HS-27A (cell line): ENCODE measurements around the gene DOK7.
"Not testable (repeated sequence)": the region's sequence is repeated elsewhere in the genome, so short reads cannot be mapped to it uniquely, and the experiment has no call there.

Experiments used
- DNase-seq: peaks from one replicate; pipeline ENCODE4 v3.0.0-alpha.2; 2012; ENCODE audit warnings: low read depth, missing footprints

The DOK7 gene

DNA sequence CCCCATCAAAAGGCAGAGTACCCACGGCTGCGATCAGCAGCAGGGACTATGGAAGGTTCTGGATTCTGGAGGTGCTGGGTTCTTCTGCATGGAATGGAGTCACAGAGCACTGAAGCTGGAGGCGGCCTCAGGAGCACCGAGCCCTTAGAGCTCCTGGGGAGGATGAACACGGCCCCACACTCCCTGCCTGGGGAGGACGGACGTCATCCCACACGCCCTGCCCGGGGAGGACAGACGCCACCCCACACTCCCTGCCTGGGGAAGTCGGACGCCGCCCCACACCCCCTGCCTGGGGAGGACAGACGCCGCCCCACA lies 59.2 kb downstream of the DOK7 start:
- no peak for DNase-seq

DNA sequence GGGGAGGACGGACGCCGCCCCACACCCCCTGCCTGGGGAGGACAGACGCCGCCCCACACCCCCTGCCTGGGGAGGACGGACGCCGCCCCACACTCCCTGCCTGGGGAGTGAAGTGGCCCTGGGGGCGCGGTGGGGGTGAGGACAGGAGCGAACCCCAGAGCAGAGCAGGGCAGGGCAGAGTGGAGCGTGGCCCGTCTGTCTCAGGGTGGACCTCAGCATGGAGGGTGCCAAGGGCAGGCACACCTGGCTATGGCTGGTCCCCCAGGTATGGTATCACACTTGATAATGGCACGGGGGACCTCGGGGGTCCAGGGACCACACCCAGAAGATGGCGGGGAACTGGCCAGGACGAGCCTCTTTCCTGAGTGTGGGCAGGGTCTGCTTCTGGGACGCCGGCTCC lies 59.5 kb downstream of the DOK7 start:
- no peak for DNase-seq

DNA sequence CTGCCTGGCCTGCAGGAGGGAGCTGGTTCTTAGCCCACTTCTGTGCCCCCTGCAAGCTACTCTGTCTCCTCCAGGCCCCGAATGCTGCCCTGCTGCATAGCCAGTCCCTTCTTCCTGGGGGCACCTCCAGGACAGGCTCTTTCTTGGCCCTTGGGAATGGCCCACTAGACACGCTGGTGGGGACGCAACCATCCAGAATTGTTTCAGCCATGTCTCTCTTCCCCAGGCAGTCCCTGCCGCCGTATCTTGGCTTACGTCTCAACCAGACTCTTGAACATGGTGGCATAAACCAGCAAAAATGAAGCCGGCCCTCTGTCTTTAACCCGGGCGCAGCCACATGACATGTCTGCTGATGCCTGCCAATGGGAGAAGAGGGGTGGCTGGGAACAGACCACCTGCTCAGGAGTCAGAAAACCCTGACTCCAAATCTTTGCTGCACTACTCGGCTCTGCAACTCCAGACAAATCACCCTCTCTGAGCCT lies 60.1 kb downstream of the DOK7 start:
- DNase-seq = no peak

DNA sequence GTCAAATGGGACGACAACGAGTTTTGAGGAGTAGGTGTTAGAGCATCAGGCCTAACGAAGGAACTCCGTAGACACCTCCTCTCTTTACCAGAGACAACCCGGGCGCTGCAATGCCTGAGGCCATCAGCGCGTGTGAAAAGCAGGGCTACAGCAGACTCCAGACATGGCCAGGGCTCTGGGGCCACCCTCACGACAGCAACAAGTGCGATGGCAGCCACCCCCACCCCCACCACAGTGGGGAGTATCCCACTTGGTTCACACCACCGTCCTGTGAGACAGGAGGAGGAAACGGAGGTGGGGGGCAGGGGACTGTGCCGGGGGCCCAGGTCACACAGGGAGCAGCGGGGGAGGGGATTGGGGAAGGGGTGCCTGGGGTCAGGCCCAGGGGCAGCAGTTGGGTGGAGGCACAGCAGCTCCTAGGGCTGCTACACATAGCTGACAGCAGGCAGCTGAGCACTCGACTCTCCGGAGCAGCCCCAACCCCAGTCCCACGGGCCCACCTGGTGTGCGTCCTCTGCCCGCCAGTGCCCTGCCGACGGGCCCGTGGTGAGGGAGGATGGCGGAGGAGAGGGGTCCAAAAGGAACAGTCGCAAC lies 60.6 kb downstream of the DOK7 start:
- DNase-seq = no peak

DNA sequence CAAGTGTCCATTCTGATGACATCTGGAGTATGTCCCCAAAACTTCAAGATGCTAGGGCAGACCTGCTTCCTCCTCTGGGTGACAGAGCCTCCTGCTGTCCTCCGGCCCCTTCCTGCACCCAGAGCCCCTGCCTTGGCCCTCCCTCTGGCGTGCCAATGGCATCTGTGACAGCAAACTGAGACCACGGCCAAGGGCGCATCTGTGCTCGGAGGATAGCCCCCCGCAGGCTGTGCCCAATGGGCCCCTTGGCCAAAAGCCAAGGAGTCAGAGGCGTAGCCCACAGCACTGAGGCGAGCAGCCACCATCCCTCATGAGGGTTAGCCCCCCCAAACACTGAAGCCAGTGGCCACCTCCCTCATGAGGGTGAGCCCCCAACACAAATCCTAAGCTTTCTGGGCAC lies 61.2 kb downstream of the DOK7 start:
- no peak for DNase-seq

DNA sequence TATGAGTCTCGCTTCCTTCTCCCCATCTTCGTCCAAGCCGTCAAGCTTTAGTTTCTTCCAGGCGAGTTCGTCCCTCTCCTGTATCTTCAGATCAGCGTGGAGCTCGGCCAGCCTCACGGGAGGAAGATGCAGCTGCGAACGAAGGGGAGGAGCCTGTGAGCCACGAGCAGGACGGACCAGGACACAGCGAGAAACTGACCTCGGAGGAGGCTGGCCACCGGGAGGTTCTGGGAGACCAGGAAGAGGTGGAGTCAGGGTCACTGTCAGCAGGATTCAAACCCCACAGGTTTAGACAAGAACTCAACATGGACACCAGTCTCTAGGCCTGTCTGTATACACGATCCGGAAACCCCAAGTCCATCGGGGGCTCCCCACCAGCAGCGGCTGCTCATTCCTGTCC lies 61.8 kb downstream of the DOK7 start:
- no peak for DNase-seq

DNA sequence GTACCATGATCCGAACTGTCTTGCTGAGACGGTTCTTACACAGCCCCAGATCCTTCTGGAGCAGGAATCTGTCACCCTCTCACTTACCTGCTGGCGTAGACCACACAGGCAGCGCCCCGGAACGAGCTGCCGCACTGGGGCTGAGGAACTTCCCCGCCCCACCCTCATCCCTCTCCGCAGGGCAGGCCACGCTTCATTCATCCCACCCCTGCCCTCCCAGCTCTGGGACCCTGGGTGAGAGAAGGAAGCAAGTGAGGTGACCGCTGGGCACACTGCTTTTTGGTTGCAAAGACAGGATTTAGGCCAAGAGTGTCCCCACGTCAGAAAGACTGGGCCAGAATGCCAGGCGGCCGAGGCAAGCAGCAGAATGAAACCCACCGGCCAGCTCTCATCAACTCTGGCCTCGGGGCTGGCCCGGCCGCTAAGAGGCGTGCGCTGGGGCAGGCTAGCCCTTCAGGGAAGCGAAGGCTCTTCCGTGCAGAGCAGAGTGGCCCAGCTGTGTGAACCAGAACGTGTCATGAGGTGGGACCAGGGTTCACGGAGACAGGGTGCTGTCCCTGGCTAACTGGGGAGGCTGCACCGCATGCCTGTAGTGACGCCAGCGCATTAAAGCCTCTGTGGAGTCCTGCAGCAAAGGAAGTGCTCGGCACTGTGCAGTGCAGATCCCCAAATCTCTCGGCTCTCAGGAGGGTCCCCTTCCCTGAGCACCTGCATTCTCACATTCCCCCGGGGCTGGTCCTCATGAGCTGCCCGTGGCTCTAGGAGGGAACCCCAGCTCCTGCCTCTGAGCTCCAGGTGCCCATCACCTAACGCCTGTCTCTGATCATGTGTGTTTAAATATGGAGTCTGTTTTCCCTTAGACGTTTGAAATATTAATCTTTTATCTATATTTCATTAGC lies 62.7 kb downstream of the DOK7 start:
- DNase-seq = no peak

DNA sequence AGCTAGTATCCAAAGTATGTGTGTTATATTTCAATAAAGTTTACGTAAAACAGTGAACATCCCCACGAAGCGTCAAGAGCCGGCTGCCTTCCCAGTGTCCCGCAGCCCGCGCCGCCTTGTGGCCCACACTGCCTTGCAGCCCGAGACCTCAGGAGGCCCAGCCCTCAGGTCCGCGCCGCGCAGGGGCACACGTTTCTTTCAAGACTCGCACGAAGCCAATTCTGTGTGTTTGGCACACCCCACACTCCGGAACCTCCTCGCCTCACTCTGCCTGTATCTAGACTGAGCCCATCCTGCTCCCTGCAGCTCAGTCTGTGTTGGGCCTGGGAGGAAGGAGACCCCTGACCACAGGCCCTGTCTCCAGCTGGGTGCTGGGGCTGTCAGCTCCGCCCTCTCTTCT lies 63.4 kb downstream of the DOK7 start:
- DNase-seq = no peak

DNA sequence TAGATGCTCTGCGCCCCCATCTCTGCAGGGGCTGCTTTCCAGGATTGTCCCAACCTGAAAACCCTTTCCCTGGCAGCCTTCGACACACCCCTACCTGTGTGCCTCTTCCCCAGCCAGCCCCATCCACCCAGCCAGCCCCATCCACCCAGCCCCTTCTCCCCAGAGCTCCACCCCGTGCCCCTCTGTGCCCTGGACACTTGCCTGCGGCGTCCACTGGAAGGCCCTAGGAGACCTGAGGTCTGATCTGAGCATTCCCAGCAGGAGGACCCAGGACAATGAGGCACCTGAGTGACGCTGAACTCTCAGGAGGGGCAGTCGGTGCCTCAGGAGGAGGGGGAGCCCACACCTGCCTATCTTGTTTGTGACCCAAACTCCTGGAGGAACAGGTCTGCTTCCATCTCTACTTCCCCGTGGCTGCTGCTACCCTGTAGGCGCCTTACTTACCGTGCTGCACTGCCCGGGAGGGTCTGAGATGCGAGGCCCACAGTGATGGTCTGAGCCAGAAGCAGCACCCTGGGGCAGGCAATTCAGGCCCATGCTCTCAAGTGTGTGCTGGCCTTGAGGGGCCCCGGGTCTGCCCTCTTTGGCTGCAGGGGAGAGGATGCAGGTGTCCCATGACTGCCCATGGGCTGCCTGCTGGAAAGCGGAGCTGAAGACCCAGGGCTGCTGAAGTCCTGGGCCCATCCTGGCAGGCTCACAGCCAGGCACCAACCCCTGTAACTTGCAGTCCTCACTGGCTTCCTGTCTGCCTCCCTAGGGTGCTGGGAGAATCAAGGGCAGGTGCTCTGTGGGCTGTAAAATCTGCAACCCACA lies 64.2 kb downstream of the DOK7 start:
- no peak for DNase-seq

DNA sequence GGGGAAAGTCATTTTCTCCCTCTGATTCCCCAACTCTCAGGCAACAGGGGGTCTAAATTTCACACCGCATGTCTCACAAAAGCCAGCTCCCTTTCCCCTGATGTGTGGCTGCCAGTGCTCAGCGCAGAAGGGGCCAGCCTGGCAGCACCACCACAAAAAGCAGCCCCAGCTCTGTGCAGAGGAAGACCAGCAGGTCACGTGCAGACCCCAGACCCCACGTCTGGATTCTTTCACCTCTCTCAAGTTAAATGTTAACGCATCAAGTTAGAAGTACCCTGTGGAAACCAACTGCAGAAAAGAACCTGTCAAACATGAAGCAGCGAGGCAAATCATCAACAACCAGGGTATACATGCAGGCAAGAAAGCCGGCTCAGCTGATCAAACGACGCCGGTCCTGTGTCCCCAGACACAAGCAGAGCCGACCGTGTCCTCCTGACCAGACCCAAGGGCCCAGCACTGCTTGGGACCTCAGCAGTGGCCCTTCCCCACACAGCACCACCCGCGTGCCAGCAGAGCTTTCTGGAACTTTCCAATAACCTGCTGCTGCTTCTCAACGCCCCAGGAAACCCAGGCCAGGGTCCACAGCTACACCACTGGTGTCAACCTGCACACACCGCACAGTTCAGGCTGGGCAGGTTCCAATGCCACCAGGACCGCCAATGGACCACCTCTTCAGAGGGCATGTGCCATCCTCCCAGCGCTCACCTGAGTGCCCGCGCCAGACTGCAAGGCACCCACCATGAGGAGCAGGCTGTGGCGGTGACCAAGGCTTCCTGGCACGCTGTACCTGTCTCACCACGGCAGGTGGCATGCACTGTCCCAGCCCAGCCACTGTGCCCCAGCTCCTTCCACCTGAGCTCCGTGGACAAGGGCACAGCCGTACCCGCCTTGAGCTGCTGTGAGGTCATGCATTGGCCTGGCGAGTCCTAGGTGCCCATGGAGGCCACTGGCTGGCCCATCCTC lies 65.1 kb downstream of the DOK7 start:
- DNase-seq = no peak

DNA sequence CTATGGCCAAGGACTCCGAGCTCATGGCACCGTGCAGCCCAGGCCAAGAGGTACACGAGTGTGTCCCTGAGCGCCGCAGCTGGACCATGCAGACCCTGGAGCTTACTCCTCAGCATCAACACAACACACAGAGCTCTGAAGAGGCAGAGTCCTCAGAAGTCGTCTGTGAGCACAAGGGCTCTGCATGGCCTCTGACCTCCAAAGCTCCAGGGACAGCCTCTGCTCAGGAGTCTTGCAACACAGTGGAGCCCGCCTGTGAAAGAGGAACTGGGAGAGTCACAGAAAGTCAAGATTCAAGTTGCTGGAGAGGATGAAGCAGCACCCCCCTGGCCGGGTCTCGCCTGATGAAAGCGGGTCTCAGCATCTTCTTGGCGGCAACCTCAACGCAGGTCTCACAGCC lies 66.3 kb downstream of the DOK7 start:
- no peak for DNase-seq

DNA sequence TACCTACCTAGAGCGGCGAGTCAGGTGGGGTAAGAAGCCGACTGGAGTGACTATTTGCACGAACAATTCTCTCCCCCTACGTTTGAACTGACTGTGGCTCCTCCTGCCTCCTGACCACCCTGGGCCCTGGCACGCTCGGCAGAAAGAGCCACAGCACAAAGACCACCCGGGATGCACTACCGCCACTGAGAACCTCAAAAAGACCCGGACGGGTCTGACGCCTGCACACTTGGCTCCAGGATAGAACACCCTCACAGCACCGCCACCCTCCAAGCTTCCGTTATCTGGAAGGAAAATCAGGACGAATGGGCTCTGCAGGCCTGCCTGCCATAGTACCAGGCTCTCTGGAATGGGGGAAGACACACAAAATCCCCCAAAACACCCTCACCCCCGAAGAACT lies 66.9 kb downstream of the DOK7 start:
- no peak for DNase-seq

DNA sequence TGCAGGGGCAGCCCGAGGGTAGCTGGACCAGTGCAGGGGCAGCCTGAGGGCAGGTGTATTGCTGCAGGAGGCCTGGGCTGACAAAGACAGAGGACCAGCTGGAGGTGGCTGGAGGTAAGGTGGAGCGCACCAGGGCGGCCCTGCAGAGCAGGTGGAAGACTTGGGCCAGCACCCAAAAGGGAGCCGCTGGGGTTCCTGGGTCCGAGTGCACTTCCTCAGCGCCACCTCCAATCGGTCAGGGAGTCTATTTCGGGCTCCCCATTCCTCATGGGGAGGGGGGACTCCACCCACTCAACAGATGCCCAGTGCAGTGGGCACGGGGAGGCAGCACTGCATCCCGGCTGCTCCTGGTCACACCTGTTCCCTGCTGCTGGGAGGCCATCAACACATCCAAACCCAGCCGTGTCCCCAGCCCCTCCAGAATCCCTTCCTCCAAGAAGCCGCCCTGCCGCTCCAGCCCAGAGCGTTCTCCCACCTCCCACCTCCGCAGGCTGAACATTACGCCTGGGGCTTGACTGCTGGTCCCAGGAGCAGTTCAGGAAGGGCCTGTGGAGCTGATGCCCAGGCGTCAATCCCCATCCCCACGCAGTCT lies 67.7 kb downstream of the DOK7 start:
- DNase-seq = no peak

DNA sequence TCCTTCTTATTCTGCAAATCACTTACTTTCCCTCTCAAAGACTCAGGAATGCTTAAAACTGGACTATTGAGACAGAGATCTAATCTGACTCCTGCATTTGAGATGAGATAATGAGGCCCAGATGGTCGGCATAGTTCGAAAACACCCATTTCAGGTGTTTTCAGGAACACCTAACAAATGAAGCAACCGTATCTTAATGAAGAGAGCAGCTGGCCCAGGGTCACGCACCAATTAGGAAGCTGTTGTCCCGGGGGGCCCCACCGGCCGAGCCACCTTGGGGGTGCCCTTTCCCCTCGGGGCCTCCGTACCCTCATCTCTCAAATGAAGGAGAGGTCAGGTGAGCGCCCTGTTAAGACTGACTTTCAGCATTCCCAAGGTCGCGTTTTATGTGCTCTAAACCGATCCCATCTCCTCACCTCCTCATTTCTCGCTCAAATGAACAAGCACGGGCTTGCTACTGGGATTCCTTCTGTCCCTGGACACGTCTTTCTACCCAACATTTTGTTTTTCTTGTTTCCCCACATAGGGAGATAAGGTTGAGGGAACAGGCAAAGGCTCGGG lies 68.3 kb downstream of the DOK7 start:
- DNase-seq = no peak

DNA sequence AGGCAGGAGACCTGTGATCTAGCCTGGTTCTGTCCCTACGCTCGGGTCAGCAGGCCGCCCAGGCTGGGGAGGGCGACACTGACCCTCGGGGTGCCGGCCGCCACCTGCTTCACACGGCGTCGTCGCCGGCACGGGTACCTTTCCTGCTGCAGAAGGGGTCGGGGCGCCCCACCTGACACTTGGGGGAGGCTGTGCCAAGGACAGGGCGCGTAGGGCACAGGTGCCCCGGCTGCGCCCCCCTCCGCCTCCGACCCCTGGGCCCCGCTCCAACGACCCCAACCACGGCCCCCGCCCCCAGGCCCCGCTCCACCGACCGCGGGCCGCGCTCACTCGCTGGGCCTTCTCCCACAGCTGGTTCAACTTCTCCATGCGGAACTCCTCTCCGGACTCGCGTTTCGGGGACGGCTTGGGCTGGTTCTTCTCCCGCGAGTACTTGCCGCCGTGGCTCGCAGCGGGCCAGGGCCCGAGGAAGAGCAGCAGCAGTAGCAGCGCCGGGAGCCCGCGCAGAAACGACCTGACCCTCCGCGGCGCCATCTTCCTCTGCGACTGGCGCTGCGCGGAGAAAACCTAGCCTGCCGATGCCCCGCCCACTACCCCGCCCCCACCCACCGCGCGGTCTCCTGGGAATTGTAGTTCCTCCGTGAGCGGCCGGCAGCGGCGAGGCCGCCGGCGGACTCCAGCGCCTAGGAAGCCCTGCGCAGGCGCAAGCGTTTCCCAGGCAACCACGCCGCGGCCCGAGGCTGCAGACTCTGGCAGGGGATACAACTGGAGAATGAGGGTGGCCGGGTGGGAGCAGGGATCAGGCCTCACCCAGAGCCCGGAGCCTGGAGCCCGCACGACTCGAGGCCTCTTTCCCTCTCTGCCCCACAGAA lies 69.0 kb downstream of the DOK7 start, which contains the start of gene LRPAP1:
LRPAP1 (minus strand) TSS at position 544 of the 872 bp plus-strand sequence; CDS start at position 534, 10 bp downstream.
- DNase-seq = peak; percentile 55

DNA sequence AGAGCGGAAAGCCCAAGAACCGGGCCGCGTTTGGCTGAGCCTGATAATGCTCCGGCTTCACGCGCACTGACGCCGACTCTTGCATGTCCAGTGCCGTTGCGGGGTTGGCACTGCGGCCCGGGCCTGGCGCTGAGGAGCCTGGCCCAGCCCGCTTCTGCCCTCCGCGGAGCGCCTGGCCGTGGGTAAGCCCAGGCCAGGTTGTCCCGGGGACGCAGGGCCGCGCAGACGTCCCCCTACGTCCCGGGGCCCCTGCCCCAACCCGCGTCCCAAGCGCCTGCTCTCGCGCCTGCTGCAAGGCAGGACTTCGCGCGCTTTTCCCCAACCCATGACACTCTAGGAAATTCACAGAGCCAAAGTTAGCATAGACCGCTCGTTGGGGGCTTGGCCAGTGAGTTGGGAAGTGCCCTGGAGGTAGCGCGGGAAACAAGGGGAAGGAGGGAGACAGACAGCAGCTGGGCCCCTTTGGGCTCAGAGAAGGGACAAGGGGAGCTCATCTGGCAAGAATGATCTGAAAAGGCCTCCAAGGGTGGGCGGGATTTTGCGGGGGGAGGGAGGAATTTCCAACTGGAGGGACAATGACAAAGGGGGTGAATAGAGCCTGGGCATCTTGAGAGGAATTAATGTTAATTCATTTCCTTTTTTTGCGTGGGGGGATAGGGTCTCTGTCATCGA lies 69.8 kb downstream of the DOK7 start:
- no peak for DNase-seq

DNA sequence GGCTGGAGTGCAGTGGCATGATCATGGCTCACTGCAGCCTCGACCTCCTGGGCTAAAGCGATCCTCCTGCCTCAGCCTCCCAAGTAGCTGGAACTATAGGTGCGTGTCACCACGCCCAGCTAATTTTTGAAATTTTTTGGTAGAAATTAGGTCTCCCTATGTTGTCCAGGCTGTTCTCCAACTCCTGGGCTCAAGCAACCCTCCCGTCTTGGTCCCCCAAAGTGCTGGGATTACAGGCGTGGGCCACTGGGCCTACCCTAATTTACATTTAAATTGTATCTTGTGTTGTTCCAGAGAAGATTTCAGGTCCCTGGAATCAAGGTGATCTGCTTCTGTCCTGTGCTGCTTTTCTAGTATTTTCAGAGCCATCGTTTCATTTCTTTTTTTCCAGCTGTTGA lies 70.3 kb downstream of the DOK7 start:
- DNase-seq = no peak

DNA sequence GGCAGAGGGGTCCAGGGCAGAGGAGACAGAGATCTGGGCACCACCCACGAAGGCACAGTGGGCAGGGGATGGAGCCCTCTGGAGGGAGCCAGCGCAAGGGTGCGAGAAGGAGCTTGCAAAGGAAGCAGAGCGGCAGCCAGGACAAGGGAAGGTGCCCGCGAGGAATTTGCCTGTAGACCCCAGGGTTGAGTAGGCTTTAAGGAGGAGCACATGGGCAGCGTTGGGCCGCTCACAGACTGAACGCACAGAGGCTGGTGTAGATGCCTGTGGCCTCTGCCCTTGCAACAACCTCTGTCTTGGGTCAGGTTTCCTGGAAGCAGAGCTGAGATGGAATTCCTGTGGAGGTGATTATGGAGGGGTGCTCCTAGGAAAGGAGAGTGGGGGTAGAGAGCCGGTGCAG lies 72.7 kb downstream of the DOK7 start:
- DNase-seq = not testable (repeated sequence)

DNA sequence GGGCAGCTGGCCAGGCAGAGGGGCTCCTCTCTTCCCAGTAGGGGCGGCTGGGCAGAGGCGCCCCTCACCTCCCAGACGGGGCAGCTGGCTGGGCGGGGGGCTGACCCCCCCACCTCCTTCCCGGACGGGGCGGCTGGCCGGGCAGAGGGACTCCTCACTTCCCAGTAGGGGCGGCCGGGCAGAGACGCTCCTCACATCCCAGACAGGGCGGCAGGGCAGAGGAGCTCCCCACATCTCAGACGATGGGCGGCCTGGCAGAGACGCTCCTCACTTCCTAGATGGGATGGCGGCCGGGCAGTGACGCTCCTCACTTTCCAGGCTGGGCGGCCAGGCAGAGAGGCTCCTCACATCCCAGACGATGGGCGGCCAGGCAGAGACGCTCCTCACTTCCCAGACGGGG lies 75.8 kb downstream of the DOK7 start:
- not testable (repeated sequence) for DNase-seq
